Measurements from ENCODE around the gene PCCA. TPM values are rescaled to one million over a fixed set of nuclear protein-coding genes. Genes with fewer than 3 reads are reported as not detected.

Gene PCCA
- total RNA-seq, 1 donor from 2014 or later: 229 TPM

GRCh38 chr13:100544866-100545683 is 456.2 kb downstream of the PCCA start:
- H3K36me3 ChIP-seq (ENCODE audit: control insufficient read depth in 3 of 3, insufficient read depth in 3 of 3, low read length in 3 of 3): peaks cover 0 to 2% (median 0%) of the 10 kb centered on the region in 3 donors
- no peak overlapping the region for H3K4me3 ChIP-seq (ENCODE audit: low read length in 3 of 3)
- peaks cover 11 to 14% (median 14%) of the 10 kb centered on the region in 3 donors for H3K4me1 ChIP-seq (ENCODE audit: control insufficient read depth in 3 of 3, insufficient read depth in 3 of 3, low read length in 3 of 3)
- H3K9me3 ChIP-seq (ENCODE audit: control insufficient read depth in 3 of 3, low read length in 3 of 3): no peaks in the 10 kb centered on the region
- no peak overlapping the region for H3K27ac ChIP-seq (ENCODE audit: low read depth, low read length)
- no peak overlapping the region for H3K9ac ChIP-seq (ENCODE audit: low read depth in 1 of 3, low read length in 3 of 3)
- no peaks in the 10 kb centered on the region for H3K27me3 ChIP-seq (ENCODE audit: control insufficient read depth in 3 of 3, insufficient read depth in 3 of 3, low read length in 3 of 3)

DNA sequence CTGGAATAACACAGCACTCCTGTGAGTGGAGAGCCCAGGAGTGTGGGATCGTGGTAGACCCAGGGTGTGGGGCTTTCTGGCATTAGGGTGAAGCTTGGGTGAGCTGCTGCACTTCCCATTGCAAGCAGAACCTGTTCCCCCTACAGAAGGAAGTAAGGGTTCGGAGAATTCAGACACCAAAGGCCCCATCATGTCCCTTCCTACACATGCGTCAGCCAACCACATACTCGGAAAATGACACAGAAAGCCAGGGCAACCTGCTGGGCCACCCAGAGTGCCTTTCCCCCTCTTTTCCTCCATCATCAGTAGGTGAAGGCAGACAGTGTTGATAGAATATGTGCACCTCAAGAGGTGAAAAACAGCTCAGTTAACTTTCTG is 456.8 kb downstream of the PCCA start:
- H3K4me1 ChIP-seq (ENCODE audit: control insufficient read depth in 3 of 3, insufficient read depth in 3 of 3, low read length in 3 of 3): peaks cover 11 to 16% (median 14%) of the 10 kb centered on the region in 3 donors
- H3K27me3 ChIP-seq (ENCODE audit: control insufficient read depth in 3 of 3, insufficient read depth in 3 of 3, low read length in 3 of 3): no peaks in the 10 kb centered on the region
- no peaks in the 10 kb centered on the region for H3K9me3 ChIP-seq (ENCODE audit: control insufficient read depth in 3 of 3, low read length in 3 of 3)
- H3K36me3 ChIP-seq (ENCODE audit: control insufficient read depth in 3 of 3, insufficient read depth in 3 of 3, low read length in 3 of 3): peaks cover 0 to 2% (median 0%) of the 10 kb centered on the region in 3 donors
- H3K27ac ChIP-seq (ENCODE audit: low read depth, low read length): no peak overlapping the region
- no peak overlapping the region for H3K4me3 ChIP-seq (ENCODE audit: low read length in 3 of 3)
- no peak overlapping the region for H3K9ac ChIP-seq (ENCODE audit: low read depth in 1 of 3, low read length in 3 of 3)

DNA sequence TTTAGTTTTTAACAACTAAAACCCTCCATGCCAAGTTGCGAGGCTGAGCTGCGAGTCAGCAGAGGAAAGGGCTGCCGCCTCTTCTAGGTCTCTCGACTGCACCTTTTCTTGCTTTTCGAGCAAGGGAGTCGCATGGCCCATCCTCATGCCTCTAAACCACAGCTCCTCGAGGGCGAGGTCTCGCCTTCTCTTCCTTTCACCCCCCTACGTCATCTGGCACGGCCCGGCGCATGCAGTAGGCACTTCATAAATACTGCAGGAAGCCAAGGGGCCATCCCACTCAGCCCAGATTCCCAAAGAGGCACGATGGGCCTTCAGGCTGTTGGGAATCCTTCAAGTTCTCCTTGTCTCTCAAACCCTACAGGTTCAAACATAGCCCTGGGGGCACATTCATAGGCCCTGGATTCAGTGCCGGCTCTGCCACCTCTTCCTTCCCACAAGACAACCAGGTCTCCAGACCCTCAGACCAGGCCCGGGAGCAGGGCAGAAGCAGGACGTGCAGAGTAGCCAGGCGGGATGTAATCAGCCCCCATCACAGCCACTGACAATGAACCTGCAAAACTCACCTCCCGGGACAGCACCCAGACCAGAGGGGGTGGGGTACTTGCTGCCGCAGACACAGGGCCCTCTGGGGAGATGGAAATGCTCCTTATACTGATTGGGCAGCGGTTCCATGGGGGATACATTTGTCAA is 458.0 kb downstream of the PCCA start:
- H3K27me3 ChIP-seq (ENCODE audit: control insufficient read depth in 3 of 3, insufficient read depth in 3 of 3, low read length in 3 of 3): no peaks in the 10 kb centered on the region
- H3K9me3 ChIP-seq (ENCODE audit: control insufficient read depth in 3 of 3, low read length in 3 of 3): no peaks in the 10 kb centered on the region
- H3K4me3 ChIP-seq (ENCODE audit: low read length in 3 of 3): no peak overlapping the region
- peaks cover 11 to 16% (median 14%) of the 10 kb centered on the region in 3 donors for H3K4me1 ChIP-seq (ENCODE audit: control insufficient read depth in 3 of 3, insufficient read depth in 3 of 3, low read length in 3 of 3)
- H3K27ac ChIP-seq (ENCODE audit: low read depth, low read length): no peak overlapping the region
- H3K9ac ChIP-seq (ENCODE audit: low read depth in 1 of 3, low read length in 3 of 3): no peak overlapping the region
- H3K36me3 ChIP-seq (ENCODE audit: control insufficient read depth in 3 of 3, insufficient read depth in 3 of 3, low read length in 3 of 3): no peaks in the 10 kb centered on the region

- H3K9me3 ChIP-seq (ENCODE audit: control insufficient read depth in 3 of 3, low read length in 3 of 3): no peaks in the 10 kb centered on the region
- H3K27me3 ChIP-seq (ENCODE audit: control insufficient read depth in 3 of 3, insufficient read depth in 3 of 3, low read length in 3 of 3): no peaks in the 10 kb centered on the region
- no peak overlapping the region for H3K4me3 ChIP-seq (ENCODE audit: low read length in 3 of 3)
- H3K9ac ChIP-seq (ENCODE audit: low read depth in 1 of 3, low read length in 3 of 3): no peak overlapping the region
- H3K4me1 ChIP-seq (ENCODE audit: control insufficient read depth in 3 of 3, insufficient read depth in 3 of 3, low read length in 3 of 3): peaks cover 11 to 16% (median 14%) of the 10 kb centered on the region in 3 donors
- no peaks in the 10 kb centered on the region for H3K36me3 ChIP-seq (ENCODE audit: control insufficient read depth in 3 of 3, insufficient read depth in 3 of 3, low read length in 3 of 3)
- no peak overlapping the region for H3K27ac ChIP-seq (ENCODE audit: low read depth, low read length)
Observed at GRCh38 chr13:100547791-100548201, 458.9 kb downstream of the PCCA start.

DNA sequence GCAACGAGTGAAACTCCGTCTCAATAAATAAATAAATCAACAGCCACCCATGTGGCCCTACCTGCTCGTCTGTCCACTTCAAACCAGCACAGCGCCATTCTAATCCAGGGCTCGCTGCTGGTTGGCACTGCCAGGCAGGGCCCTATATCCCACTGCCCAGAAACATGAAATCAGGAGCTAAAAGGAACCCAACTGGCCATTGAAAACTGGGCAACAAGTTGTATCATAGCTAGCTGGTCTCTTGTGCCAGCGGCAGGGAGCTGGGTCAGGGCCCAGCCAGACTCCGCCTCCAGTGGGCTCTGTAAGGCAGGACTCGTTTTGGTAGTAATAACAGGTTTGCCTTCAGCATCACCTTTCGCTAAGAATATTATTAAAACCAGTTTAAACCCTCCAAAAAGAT is 460.4 kb downstream of the PCCA start:
- no peaks in the 10 kb centered on the region for H3K9me3 ChIP-seq (ENCODE audit: control insufficient read depth in 3 of 3, low read length in 3 of 3)
- no peaks in the 10 kb centered on the region for H3K27me3 ChIP-seq (ENCODE audit: control insufficient read depth in 3 of 3, insufficient read depth in 3 of 3, low read length in 3 of 3)
- H3K36me3 ChIP-seq (ENCODE audit: control insufficient read depth in 3 of 3, insufficient read depth in 3 of 3, low read length in 3 of 3): no peaks in the 10 kb centered on the region
- H3K4me1 ChIP-seq (ENCODE audit: control insufficient read depth in 3 of 3, insufficient read depth in 3 of 3, low read length in 3 of 3): peaks cover 11 to 12% (median 11%) of the 10 kb centered on the region in 3 donors
- no peak overlapping the region for H3K9ac ChIP-seq (ENCODE audit: low read depth in 1 of 3, low read length in 3 of 3)
- no peak overlapping the region for H3K27ac ChIP-seq (ENCODE audit: low read depth, low read length)
- no peak overlapping the region for H3K4me3 ChIP-seq (ENCODE audit: low read length in 3 of 3)

DNA sequence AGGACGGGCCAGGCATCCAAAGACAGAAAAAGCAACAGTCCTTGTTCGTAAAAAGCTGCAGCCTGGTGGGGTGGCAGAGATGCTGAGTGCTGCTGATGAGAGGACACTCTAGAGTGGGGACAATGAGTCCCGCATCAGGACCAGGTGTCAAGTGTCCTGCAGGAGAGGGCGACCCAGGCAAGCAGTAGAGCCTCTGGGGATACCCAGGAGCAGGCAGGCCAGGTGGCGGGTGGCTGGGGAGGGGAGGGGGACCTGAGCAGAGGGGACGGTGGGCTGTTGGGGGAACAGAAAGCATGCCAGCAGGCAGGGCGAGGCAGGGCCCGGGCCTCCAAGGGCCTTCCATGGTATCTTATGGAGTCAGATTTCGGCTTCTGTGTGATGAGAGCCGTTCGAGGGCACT is 463.9 kb downstream of the PCCA start:
- Histone ChIP-seq H3K27me3 (ENCODE audit: control insufficient read depth in 3 of 3, insufficient read depth in 3 of 3, low read length in 3 of 3) (no peaks in the 10 kb centered on the region), H3K36me3 (ENCODE audit: control insufficient read depth in 3 of 3, insufficient read depth in 3 of 3, low read length in 3 of 3) (no peaks in the 10 kb centered on the region), H3K9ac (ENCODE audit: low read depth in 1 of 3, low read length in 3 of 3) (no peak overlapping the region), H3K4me3 (ENCODE audit: low read length in 3 of 3) (no peak overlapping the region), H3K27ac (ENCODE audit: low read depth, low read length) (no peak overlapping the region), H3K4me1 (ENCODE audit: control insufficient read depth in 3 of 3, insufficient read depth in 3 of 3, low read length in 3 of 3) (peaks cover under 1 to 5% (median 3%) of the 10 kb centered on the region in 3 donors), H3K9me3 (ENCODE audit: control insufficient read depth in 3 of 3, low read length in 3 of 3) (no peaks in the 10 kb centered on the region)

DNA sequence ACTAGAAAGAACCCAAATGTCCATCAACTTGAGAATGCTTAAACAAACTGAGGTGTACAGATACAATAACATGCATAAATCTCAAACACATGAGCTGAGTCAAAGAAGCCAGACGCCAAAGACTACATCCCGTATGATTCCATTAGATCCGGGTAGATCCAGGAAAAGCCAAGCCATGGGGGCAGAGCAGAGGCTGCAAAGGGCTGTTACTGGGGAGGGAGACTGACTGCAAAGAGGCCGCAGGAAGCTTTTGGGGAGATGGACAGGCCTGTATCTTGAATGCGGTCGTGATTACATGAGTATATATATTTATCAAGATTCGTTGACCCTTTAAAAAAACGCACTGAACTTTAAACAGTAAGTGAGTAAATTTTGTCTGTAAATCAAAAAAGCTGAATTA is 471.0 kb downstream of the PCCA start:
- H3K27ac ChIP-seq (ENCODE audit: low read depth, low read length): no peak overlapping the region
- H3K4me1 ChIP-seq (ENCODE audit: control insufficient read depth in 3 of 3, insufficient read depth in 3 of 3, low read length in 3 of 3): peaks cover 0 to 8% (median 2%) of the 10 kb centered on the region in 3 donors
- no peaks in the 10 kb centered on the region for H3K27me3 ChIP-seq (ENCODE audit: control insufficient read depth in 3 of 3, insufficient read depth in 3 of 3, low read length in 3 of 3)
- H3K9ac ChIP-seq (ENCODE audit: low read depth in 1 of 3, low read length in 3 of 3): no peak overlapping the region
- no peak overlapping the region for H3K4me3 ChIP-seq (ENCODE audit: low read length in 3 of 3)
- no peaks in the 10 kb centered on the region for H3K9me3 ChIP-seq (ENCODE audit: control insufficient read depth in 3 of 3, low read length in 3 of 3)
- H3K36me3 ChIP-seq (ENCODE audit: control insufficient read depth in 3 of 3, insufficient read depth in 3 of 3, low read length in 3 of 3): no peaks in the 10 kb centered on the region

DNA sequence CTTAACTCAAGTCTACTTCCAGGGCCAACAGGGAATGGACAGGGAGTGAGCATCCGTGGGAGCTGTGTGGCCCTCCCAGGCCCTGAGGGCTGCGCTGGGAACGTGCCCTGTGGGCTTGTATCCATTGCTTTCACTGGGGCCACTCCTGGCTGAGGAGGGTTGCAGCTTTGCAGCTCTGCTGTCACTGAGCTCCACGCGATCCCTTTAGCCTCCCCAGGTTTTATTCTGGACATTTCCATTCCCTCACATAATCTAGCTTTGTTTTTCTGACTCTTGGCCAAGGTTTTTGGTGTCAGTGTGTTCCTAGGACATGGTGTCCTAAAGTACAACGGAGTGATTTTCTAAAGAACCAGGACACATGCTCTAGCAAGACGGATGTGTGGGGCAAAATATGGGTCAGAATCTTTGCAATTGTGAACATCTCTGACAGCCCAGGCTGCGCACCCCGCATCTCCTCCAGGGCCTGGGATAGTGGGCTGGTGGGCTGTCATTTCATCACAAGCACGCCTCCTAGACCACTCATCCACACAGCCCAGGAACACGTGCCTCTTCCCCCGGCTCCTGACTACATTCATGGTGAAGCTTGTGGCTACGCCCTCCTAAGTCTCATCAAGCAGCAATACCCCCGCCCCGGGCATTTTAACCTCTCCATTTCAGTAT is 471.7 kb downstream of the PCCA start:
- Histone ChIP-seq H3K27ac (ENCODE audit: low read depth, low read length) (no peak overlapping the region), H3K9me3 (ENCODE audit: control insufficient read depth in 3 of 3, low read length in 3 of 3) (no peaks in the 10 kb centered on the region), H3K27me3 (ENCODE audit: control insufficient read depth in 3 of 3, insufficient read depth in 3 of 3, low read length in 3 of 3) (no peaks in the 10 kb centered on the region), H3K9ac (ENCODE audit: low read depth in 1 of 3, low read length in 3 of 3) (no peak overlapping the region), H3K4me3 (ENCODE audit: low read length in 3 of 3) (no peak overlapping the region), H3K4me1 (ENCODE audit: control insufficient read depth in 3 of 3, insufficient read depth in 3 of 3, low read length in 3 of 3) (peaks cover 0 to 8% (median 2%) of the 10 kb centered on the region in 3 donors), H3K36me3 (ENCODE audit: control insufficient read depth in 3 of 3, insufficient read depth in 3 of 3, low read length in 3 of 3) (no peaks in the 10 kb centered on the region)

DNA sequence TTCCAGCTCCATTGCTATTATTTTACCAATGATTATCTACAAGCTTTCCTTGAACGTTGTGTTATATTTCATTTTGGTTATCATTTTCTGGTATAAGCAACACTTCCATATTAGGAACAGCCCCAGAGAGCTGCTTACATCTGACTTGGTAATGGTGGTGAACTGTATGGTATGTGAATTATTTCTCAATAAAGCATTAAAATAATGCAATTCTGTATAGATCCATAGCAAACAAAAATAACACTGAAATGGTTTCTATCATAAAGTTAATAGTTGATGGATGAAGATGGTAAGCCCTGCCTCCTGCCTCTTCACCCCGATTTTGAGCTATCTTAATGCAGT is 472.2 kb downstream of the PCCA start:
- H3K4me1 ChIP-seq (ENCODE audit: control insufficient read depth in 3 of 3, insufficient read depth in 3 of 3, low read length in 3 of 3): peaks cover 0 to 8% (median 2%) of the 10 kb centered on the region in 3 donors
- H3K27ac ChIP-seq (ENCODE audit: low read depth, low read length): no peak overlapping the region
- peaks cover 0 to 2% (median 0%) of the 10 kb centered on the region in 3 donors for H3K9me3 ChIP-seq (ENCODE audit: control insufficient read depth in 3 of 3, low read length in 3 of 3)
- no peak overlapping the region for H3K4me3 ChIP-seq (ENCODE audit: low read length in 3 of 3)
- H3K36me3 ChIP-seq (ENCODE audit: control insufficient read depth in 3 of 3, insufficient read depth in 3 of 3, low read length in 3 of 3): no peaks in the 10 kb centered on the region
- no peak overlapping the region for H3K9ac ChIP-seq (ENCODE audit: low read depth in 1 of 3, low read length in 3 of 3)
- no peaks in the 10 kb centered on the region for H3K27me3 ChIP-seq (ENCODE audit: control insufficient read depth in 3 of 3, insufficient read depth in 3 of 3, low read length in 3 of 3)
